ENCODE results near the gene ALDH5A1.

The ALDH5A1 gene

GRCh38 chr6:24569811-24570210 is 75.0 kb downstream of the ALDH5A1 start:
- no peak for DNase-seq (ENCODE audit: low read depth)

GRCh38 chr6:24571361-24571760 is 76.6 kb downstream of the ALDH5A1 start:
- no peak for DNase-seq (ENCODE audit: low read depth)

- DNase-seq (ENCODE audit: low read depth): no peak
These were observed 80.0 kb downstream of the ALDH5A1 start for GRCh38 chr6:24574809-24575208.

- no peak for DNase-seq (ENCODE audit: low read depth)
These were observed 81.7 kb downstream of the ALDH5A1 start for GRCh38 chr6:24576447-24576846.

- DNase-seq (ENCODE audit: low read depth): peak; percentile 53
These were observed 86.4 kb downstream of the ALDH5A1 start for GRCh38 chr6:24581084-24581669.

- peak; percentile 58 for DNase-seq (ENCODE audit: low read depth)
These were observed 89.0 kb downstream of the ALDH5A1 start for GRCh38 chr6:24583463-24584381.

- DNase-seq (ENCODE audit: low read depth): no peak
These were observed 89.6 kb downstream of the ALDH5A1 start for GRCh38 chr6:24584382-24584720.

Measured in iris pigment epithelial cell (primary cell).